KMS-11 (cell line): ENCODE data around the gene PLXNA4.

Experiments used
- H2AFZ ChIP-seq: fragments of 200-600 bp; sonication (generic); 2 replicates; pipeline ENCODE4 v1.6.1; 2016; ENCODE audit warnings: antibody characterized with exemption, mixed run types, low read depth
- H3K27ac ChIP-seq: fragments of 200-600 bp; sonication (generic); 2 replicates; pipeline ENCODE4 v1.6.1; 2016; ENCODE audit warnings: mild to moderate bottlenecking, mixed run types
- H3K27me3 ChIP-seq: fragments of 200-600 bp; sonication (generic); 2 replicates; pipeline ENCODE4 v1.6.1; 2017; ENCODE audit warnings: mild to moderate bottlenecking, low read depth, mixed run types, moderate library complexity; ENCODE audit not compliant: insufficient read depth
- H3K36me3 ChIP-seq: fragments of 200-600 bp; sonication (generic); 2 replicates; pipeline ENCODE4 v1.6.1; 2017; ENCODE audit warnings: mild to moderate bottlenecking, mixed run types; ENCODE audit not compliant: insufficient read depth
- H3K4me1 ChIP-seq: fragments of 200-600 bp; sonication (generic); 2 replicates; pipeline ENCODE4 v1.6.1; 2016; ENCODE audit warnings: mild to moderate bottlenecking, low read depth, mixed run types; ENCODE audit not compliant: poor library complexity, severe bottlenecking
- H3K4me2 ChIP-seq: fragments of 200-600 bp; sonication (generic); 2 replicates; pipeline ENCODE4 v1.7.0; 2016; ENCODE audit warnings: mild to moderate bottlenecking, mixed run types
- H3K4me3 ChIP-seq: fragments of 200-600 bp; sonication (generic); IDR thresholded peaks from 2 replicates; pipeline ENCODE4 v1.6.1; 2017; ENCODE audit warnings: low read depth, low read length, mixed read lengths; ENCODE audit not compliant: insufficient read depth
- H3K79me2 ChIP-seq: fragments of 200-600 bp; sonication (generic); 2 replicates; pipeline ENCODE4 v1.6.1; 2016; ENCODE audit warnings: low read depth, mixed run types; ENCODE audit not compliant: insufficient read depth
- H3K9ac ChIP-seq: fragments of 200-600 bp; sonication (generic); 2 replicates; pipeline ENCODE4 v1.6.1; 2016; ENCODE audit warnings: mild to moderate bottlenecking, mixed run types
- H4K20me1 ChIP-seq: fragments of 200-600 bp; sonication (generic); 2 replicates; pipeline ENCODE4 v1.6.1; 2016; ENCODE audit warnings: mild to moderate bottlenecking, mixed run types; ENCODE audit not compliant: insufficient read depth
- CTCF ChIP-seq: fragments of 200-600 bp; sonication (generic); conservative IDR thresholded peaks from 2 replicates; pipeline ENCODE4 v1.6.1; 2017; ENCODE audit warnings: low read depth, mild to moderate bottlenecking, antibody characterized with exemption, low read length, moderate library complexity, mixed read lengths

The PLXNA4 gene

GRCh38 chr7:132516042-132516840 lies 60.0 kb downstream of the PLXNA4 start:
- Histone ChIP-seq H3K9ac (no peak overlapping the region), H3K4me2 (no peak overlapping the region), H3K4me3 (no peak overlapping the region), H3K36me3 (no peaks in the 10 kb centered on the region), H4K20me1 (no peaks in the 10 kb centered on the region), H2AFZ (no peak overlapping the region), H3K79me2 (no peaks in the 10 kb centered on the region), H3K27me3 (no peaks in the 10 kb centered on the region), H3K27ac (no peak overlapping the region), H3K4me1 (peaks cover 10% of the 10 kb centered on the region)
- TF ChIP-seq CTCF: no peak

- Histone ChIP-seq H3K79me2 (no peaks in the 10 kb centered on the region), H3K9ac (no peak overlapping the region), H3K27me3 (no peaks in the 10 kb centered on the region), H3K4me1 (peaks cover 21% of the 10 kb centered on the region), H3K36me3 (no peaks in the 10 kb centered on the region), H4K20me1 (no peaks in the 10 kb centered on the region), H3K27ac (no peak overlapping the region), H3K4me3 (no peak overlapping the region), H3K4me2 (no peak overlapping the region), H2AFZ (no peak overlapping the region)
- no peak for TF ChIP-seq CTCF
Measured at GRCh38 chr7:132515181-132515580, 61.1 kb downstream of the PLXNA4 start.

- Histone ChIP-seq H3K9ac (no peak overlapping the region), H3K27me3 (no peaks in the 10 kb centered on the region), H3K79me2 (no peaks in the 10 kb centered on the region), H2AFZ (no peak overlapping the region), H3K4me3 (no peak overlapping the region), H3K36me3 (no peaks in the 10 kb centered on the region), H3K27ac (no peak overlapping the region), H3K4me2 (no peak overlapping the region), H3K4me1 (peaks cover 28% of the 10 kb centered on the region), H4K20me1 (no peaks in the 10 kb centered on the region)
- TF ChIP-seq CTCF: no peak
Measured at GRCh38 chr7:132514430-132514829, 61.8 kb downstream of the PLXNA4 start.

GRCh38 chr7:132511921-132512320 lies 64.3 kb downstream of the PLXNA4 start:
- Histone ChIP-seq H3K36me3 (no peaks in the 10 kb centered on the region), H3K79me2 (no peaks in the 10 kb centered on the region), H3K4me1 (peaks cover 31% of the 10 kb centered on the region), H3K9ac (no peak overlapping the region), H3K27me3 (no peaks in the 10 kb centered on the region), H3K27ac (no peak overlapping the region), H3K4me3 (no peak overlapping the region), H3K4me2 (peak overlapping the region; percentile 2; the same call in 1 of the 2 replicates), H2AFZ (no peak overlapping the region), H4K20me1 (no peaks in the 10 kb centered on the region)
- TF ChIP-seq CTCF: no peak
